GM13977 (cell line): ENCODE measurements around the gene TENM3.

Experiments
- DNase-seq: peaks from one replicate; pipeline ENCODE4 v3.0.0; 2012; ENCODE audit warnings: low spot score
- CTCF ChIP-seq: IDR thresholded peaks from 2 replicates; pipeline ENCODE4 v1.5.1; 2012; ENCODE audit warnings: mild to moderate bottlenecking, control low read depth; ENCODE audit not compliant: insufficient read depth; ENCODE audit errors: extremely low read depth, missing control alignments
- in situ Hi-C: fragments of 300-500 bp; cut with MboI; formaldehyde crosslinking; loops from one replicate; pipeline ENCODE4 v1.12.0; 2022; ENCODE audit warnings: low sequenced_read_pairs, low pct_unique_long_range_greater_than_20kb, mixed read lengths, inconsistent platforms; ENCODE audit not compliant: unreplicated experiment

Gene TENM3

GRCh38 chr4:182694551-182694950 is 451.3 kb downstream of the TENM3 start:
- in situ Hi-C loops: no loop called here
- no peak for DNase-seq
- no peak for TF ChIP-seq CTCF

GRCh38 chr4:182695009-182695408 is 451.8 kb downstream of the TENM3 start:
- DNase-seq: no peak
- no peak for TF ChIP-seq CTCF
- in situ Hi-C loops: no loop called here

- DNase-seq: no peak
- no peak for TF ChIP-seq CTCF
- in situ Hi-C loops: no loop called here
Observed at GRCh38 chr4:182695842-182696241, 452.6 kb downstream of the TENM3 start.

- no peak for TF ChIP-seq CTCF
- no peak for DNase-seq
- in situ Hi-C loops: no loop called here
Observed at GRCh38 chr4:182697094-182697493, 453.9 kb downstream of the TENM3 start.

GRCh38 chr4:182698212-182698611 is 455.0 kb downstream of the TENM3 start:
- no peak for TF ChIP-seq CTCF
- in situ Hi-C loops: no loop called here
- DNase-seq: no peak

GRCh38 chr4:182699201-182699600 is 456.0 kb downstream of the TENM3 start:
- TF ChIP-seq CTCF: no peak
- in situ Hi-C loops: no loop called here
- no peak for DNase-seq

GRCh38 chr4:182699795-182700194 is 456.6 kb downstream of the TENM3 start:
- TF ChIP-seq CTCF: no peak
- no peak for DNase-seq
- in situ Hi-C loops: no loop called here
